Activated CD8-positive, alpha-beta memory T cell treated with anti-CD3 and anti-CD28 coated beads for 24 hours (primary cell): Measurements from ENCODE around the gene DUSP10.

ENCODE experiments used
- DNase-seq: peaks from one replicate; pipeline ENCODE4 v3.0.0-alpha.2; 2020

The DUSP10 gene

DNA sequence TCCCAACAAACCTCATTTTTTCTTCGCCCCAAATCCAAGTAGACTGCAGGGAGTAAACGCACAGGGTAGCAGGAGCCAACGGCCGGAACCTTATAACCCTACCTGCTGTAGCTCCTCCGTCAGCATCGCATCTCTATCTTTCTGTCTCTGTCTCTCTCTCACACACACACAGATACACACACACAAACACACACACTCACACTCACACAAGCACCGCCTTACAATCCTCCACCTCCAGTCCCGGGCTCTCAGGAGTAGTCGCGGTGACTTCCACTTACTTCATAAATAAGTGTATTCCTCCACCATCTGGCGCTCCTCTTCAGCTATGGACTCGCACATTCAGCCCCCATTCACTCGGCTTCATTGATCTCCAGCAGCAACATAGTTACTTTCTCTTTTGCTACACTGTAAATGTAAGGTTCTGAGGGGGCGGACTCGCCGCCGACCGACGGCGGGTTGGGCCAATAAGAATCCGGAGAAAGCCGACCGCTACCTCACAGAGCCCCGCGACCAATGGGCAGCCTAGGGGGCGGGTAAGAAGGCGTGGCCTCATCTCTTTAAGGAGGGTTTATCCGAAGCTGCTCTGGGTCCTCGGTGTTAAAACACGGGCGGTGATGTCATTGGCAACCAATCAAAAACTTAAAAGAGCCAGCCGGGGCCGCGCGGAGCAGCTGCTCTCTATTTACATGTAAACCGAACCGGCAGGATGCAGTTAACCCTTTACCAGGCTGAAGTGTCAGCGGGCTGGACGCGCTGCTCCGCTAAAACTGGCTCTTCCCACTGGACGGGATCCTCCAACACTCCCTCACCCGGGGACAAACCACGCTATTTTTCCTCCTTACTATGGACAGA lies at the start of gene DUSP10:
Gene DUSP10 (minus strand): TSS at position 387 of the 852 bp plus-strand sequence. CDS start 2,345 bp downstream, outside the sequence.
- peak; percentile 97 for DNase-seq

DNA sequence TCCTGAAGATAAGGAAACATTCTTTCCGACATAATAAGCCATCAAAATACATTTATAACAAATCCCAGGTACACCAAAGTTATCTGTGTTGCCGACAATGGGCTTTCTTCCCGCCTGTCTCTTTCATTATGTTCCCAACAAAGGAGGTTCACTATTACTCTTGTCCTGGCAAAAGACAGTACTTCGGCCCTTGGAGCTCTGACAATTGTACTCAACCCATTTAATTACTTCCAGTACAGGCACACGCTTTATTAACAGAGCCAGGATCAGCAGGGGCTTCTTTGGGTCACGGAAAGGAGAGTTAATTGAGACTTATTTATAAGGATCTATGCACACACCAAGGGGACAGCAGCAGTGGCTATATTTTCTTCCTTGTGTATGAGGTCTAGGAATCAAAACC lies 46.6 kb upstream of the DUSP10 start:
- DNase-seq = no peak

GRCh38 chr1:221786647-221787046 lies 44.8 kb upstream of the DUSP10 start:
- no peak for DNase-seq

DNA sequence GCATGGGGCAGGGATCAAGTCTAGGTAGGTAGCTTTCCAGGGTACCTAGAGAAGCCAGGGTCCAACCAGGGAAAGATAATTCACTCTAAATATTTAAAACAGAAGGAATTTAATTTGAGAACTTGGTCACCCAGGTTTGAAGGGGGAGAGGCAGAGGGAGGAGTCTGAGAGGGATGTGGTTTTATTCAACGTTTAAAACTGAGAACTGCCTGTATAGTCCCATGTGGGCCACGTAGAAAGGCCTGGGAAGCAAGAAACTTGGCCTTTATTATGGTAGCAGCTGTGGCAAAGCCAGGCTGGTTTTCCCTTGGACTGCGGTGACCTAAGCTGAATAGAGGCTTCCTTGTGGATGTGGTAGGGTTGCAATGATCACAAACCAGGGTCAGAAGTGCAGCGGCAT lies 42.0 kb upstream of the DUSP10 start:
- no peak for DNase-seq

GRCh38 chr1:221783437-221783836 lies 41.5 kb upstream of the DUSP10 start:
- DNase-seq = no peak

GRCh38 chr1:221782970-221783369 lies 41.1 kb upstream of the DUSP10 start:
- no peak for DNase-seq

- no peak for DNase-seq
Measured at GRCh38 chr1:221782477-221782876, 40.6 kb upstream of the DUSP10 start.

- no peak for DNase-seq
Measured at GRCh38 chr1:221781102-221781755, 39.3 kb upstream of the DUSP10 start.

GRCh38 chr1:221780175-221780574 lies 38.3 kb upstream of the DUSP10 start:
- no peak for DNase-seq

DNA sequence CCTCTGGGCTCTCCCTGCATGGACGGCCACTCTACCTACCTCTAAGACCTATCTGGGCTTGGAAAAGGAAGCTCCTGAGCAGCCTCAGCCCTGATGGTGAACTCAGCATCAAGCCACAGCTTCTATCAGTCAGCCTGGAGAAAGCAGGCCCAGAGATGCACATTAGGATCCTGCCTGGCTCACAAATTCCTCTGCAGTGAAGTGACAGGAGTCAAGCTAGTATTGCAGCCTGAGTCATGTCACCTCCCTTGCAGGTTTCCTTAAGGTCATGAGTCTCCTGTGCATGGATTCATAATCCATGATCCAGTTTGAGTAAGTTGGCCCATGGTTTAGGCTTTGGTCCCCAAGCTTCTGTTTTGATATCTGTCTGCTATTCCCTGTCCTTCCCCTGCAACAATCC lies 37.9 kb upstream of the DUSP10 start:
- no peak for DNase-seq

- DNase-seq = no peak
Measured at GRCh38 chr1:221778535-221779142, 36.8 kb upstream of the DUSP10 start.

DNA sequence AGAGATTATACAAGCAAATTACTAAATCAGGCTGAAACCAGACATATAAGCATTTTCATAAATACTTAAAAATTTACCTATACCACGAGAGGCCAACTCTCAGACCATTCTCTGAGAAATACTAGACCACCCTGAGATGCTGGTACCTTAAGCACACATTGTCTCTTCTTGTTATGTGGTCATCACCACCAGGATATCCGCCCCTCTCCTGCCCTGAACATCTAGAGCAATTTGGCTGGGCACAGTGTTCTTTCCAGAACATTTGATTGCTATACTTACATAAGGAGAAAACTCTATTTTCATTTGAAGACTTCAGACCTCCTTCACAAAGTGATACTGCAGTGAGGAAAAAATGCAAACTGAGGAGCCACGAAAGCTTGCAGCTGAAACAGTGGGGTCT lies 36.2 kb upstream of the DUSP10 start:
- no peak for DNase-seq

GRCh38 chr1:221777431-221778072 lies 35.7 kb upstream of the DUSP10 start:
- DNase-seq = no peak

DNA sequence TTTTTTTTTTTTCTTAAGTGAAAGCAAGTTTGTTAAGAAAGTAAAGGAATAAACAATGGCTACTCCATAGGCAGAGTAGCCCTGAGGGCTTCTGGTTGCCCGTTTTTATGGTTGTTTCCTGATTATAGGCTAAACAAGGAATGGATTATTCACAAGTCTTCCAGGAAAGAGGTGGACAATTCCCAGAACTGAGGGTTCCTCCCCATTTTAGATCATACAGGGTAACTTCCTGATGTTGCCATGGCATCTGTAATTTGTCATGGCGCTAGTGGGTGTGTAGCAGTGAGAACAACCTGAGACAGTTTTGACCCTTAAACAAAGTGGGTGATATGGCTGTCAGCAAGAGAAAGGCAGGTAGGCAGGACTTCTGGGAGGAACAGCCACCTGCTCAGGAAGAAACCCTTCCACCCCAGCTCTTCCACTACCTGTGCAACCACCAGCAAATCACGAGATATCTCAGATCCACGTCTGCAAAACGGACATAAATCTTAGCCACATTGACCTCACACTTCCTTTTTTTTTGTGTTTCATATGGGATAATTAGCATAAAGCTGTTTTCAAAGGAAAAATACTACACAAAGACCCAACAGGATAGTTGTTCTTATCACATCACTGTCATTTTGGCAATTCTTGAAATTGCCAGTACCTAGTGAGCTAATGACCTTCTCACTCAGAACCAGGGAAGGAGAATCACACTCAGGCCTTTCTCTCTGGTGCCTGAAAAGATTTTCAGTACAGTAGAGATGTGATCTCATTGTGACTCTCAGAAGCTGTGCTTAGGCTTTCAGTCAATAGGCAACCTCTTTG lies 34.8 kb upstream of the DUSP10 start:
- no peak for DNase-seq

- DNase-seq = no peak
Measured at GRCh38 chr1:221775206-221775605, 33.3 kb upstream of the DUSP10 start.

GRCh38 chr1:221774054-221774842 lies 32.4 kb upstream of the DUSP10 start:
- DNase-seq = no peak

- DNase-seq = no peak
Measured at GRCh38 chr1:221773383-221773782, 31.5 kb upstream of the DUSP10 start.

- no peak for DNase-seq
Measured at GRCh38 chr1:221772117-221772516, 30.2 kb upstream of the DUSP10 start.

- DNase-seq = no peak
Measured at GRCh38 chr1:221768444-221769066, 26.7 kb upstream of the DUSP10 start.

DNA sequence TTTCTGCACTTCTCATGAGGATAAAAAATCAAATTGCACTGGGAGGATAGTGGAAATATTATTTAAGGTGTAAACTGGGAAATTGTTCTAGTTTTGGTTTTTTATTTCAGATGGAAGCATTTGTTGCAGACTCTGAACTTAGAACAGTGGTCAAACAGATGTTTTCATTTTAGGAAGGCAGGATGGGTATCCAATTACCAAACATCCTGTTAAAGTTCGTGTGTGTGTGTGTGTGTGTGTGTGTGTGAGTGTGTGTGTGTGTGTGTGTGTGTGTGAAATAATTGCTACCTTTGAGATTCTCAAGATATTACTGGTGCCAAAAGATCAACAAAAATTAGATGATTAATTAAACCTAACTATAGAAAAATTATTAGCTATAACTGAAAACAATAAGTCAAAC lies 24.3 kb upstream of the DUSP10 start:
- DNase-seq = no peak

DNA sequence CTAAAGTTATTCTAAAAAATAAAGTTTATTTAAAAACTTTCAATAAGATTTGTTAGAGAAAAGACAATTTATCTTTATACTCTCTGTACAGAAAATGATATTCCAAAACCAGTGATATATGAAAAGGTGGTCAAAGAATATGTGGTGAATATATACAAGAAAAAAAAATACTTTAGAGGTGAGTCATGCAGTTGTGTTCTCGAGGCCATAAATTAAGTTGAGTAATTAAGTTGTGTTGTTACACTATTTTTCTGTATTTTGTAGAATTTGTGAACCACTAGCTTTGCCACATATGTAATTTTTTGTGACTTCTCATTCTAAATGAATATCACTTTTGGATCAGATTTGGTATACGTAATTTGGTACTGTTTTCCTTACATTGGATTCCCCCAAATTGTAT lies 23.6 kb upstream of the DUSP10 start:
- no peak for DNase-seq
